CD4-positive, alpha-beta T cell treated with Interleukin-2 at 100 ng/mL for 4 hours (primary cell): ENCODE measurements around the gene CLPSL2.
"Not testable (repeated sequence)": the region's sequence is repeated elsewhere in the genome, so short reads cannot be mapped to it uniquely, and the experiment has no call there.

Source experiments
- DNase-seq: peaks from one replicate; pipeline ENCODE4 v3.0.0-alpha.2; 2020; ENCODE audit warnings: low spot score

Gene CLPSL2, protein sequence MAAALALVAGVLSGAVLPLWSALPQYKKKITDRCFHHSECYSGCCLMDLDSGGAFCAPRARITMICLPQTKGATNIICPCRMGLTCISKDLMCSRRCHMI

DNA sequence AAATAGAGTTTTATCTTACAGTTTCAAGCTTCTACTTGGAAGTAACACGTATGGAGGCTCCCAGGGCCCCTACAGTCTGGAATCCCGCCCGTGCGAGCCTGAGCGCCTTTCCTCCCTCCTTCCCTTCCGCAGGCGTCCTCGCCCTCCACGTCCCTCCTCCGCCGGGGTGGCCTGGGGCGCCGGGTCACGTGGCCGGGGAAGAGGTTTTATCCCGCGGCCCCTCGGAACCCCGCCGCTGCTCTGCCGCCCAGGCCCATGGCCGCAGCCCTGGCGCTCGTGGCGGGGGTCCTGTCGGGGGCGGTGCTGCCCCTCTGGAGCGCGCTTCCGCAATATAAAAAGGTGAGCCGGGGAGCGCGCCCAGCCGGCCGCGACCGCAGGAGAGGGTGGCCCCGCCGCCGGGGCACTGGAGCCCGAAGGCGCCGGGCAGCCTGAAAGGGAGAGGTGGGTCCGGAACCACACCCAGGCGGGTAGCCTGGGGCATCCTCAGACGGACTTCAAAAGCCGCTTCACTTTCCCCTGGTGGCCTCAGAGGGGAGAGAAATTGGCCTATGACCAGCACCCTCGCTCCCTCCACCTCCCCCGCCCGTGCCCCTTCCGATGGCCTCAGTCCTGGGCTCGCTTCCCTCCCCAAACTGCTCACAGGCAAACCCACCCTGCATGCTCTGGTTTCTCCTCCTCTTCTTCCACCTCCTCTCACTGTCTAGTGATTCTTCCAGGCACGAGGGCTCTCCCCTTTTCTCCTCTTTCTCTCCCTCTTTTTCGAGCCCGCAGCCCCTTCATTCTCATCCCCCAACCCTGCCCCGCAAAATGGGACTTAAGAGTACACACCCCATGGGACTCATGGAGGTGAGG, at the start of gene CLPSL2:
CLPSL2 (plus strand) TSS at position 235 of the 852 bp plus-strand sequence; CDS start at position 256, 21 bp downstream.
- DNase-seq, result no peak

DNA sequence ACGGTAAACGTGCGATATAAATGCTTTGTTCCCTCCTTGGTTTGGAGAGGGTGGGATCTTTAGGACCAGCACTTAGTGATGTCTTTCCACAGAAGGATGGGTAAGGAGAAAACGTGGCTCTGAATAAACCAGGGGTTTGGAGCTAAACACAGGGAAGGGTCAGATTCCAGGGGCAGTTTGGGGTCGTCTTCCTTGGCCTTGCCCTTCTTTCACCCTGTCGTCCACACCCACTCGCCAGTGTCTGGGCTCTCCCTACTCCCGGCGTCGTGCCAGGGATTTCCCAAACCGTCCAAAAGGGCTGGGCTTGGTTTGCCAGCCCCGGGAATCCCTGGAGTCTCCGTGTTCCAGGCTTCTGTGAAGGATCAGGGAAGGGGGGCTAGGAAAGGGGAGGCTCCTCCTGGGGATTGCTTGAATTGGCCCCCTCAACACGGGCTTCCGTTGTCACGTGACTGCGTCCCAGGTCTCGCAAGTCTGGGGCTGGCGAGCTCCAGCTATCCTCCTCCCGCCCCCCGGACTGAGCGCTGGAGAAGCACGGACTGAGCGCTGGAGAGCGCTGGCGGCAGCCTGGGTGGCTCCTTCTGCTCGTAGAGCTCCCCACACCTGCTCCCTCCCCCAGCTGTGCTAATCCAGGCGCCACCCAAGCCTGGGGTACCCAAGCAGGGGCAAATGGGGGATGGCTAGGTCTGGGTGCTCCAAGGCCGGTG, 49.0 kb upstream of the CLPSL2 start:
- DNase-seq, result no peak

DNA sequence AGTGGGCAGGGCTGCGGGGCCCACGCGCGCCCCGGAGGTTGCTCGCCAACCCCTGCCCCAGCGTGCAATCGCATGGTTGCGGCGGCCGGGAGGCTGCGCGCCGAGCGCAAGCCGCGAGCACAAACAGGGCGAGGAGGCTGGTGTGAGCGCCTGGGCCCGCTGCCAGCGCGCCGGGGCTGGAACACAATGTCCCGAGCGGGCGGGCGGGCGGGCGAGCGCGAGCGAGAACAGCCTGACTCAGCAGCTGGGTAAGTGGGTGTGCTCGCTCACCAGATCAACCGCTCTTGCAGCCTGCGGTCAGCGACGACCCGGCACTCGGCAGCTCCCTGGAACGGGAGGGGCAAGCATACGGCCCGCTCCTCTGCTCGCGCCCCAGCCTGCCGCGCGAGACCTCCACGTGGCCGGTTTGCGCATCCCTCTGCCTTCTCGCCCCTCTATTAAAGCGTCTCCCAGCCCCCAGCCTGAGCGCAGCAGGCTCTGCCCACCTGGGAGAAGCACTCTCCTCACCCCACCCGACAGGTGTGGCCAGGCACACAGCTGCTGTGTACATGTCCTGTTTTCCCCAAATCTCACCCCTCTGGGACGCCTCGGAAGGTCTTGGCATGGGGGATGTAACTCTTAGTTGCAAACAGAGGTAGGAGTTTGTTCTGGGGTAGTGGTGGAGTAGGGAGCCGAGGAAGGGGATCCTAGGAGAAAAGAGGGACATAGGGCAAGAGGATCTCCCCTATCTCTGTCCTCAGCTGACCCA, 48.3 kb upstream of the CLPSL2 start:
- peak; percentile 91 for DNase-seq

DNA sequence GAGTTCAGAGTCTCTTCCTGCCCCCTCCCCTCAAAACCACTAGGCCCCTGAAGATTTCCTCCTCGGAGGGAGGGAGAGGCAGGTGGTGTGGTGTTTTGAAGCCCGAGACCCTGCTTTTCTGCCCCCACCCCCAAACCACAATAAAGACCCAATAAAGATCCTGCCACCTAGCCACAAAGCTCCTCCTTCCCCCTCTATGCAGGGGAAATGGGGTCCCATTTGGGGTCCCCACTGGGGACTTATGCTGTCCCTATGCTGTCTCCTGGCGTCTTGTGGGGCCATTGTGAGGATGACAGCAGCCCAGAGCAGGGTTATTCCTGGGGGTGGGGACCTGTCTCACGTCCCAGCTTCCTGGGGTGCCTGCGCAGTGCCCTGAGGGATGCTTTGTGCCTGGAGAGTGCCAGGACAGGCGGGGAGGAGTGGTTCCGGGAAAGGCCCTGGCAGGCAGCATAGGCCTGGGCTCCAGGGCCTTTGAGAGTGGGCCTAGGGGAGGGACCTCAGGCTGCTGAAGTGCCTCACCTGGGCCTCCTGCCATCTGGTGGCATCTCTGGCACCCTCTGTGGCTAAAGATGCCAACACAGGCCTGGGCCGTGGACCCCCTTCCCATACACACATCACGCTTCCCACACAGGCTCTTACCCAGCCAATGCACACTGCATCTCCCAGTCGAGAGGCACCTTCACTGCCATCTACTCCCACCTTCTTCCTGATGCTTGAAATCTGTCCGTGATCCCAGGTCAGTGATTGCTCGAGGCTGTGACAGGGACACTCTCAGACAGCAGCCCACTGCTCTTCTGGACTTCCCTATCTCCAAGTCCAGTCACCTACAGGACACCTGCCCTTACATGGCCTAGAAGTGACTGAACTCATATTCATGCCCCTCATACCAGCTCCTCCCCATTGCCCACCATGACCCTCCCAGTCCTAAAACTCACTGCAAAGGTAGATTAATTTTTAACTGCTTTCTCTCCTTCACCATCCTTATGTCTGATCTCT, 47.4 kb upstream of the CLPSL2 start:
- DNase-seq, result peak; percentile 42

DNA sequence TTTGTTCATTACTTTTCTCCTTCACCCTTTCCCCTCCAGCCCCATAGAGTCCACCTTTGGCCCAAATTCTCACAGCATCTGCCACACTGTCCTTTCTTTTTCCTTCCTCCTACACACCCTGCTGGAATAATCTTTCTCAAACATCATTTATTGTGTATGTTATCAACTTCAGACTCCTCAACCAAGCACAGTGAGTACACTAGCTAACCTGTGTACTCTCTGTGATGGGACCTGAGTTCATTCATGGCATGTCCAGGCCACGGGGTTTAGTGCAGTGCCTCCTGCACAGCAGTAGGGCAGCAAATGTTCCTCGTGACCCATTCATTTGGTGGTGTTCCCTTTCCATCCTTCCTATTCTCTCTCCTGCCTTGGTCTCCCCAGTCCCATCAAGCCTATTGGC, 46.7 kb upstream of the CLPSL2 start:
- DNase-seq, result no peak

DNA sequence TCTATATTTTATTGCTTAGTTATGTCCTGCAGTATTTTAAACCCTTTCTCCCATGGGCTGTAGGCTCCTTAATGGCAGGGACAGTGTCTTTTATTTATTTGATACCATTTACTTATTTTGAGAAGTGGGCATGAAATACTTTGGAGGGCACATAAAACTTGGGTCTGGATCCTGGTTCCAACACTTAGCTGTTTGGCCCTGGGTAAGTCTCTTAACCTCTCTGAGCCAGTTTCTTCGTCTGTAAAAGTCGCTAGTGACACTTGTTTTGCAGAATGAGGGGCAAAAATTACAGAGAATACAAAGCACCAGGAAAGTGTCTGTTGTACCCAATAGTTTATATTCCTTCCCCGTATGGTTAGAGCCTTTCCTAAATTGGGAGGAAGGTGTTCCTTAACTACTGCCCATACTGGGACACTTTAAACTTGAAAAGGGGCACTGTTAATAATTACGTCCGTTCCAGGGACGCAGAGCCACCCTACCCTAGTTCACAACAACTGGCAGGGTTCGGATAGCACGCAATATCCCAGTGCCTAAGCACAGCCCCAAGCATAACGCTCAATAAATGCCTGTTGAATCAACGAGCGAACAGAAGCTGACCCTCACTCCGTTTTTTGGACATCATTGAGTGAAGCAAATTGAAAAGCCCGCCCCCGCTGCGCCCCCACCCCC, 45.5 kb upstream of the CLPSL2 start:
- DNase-seq, result no peak

DNA sequence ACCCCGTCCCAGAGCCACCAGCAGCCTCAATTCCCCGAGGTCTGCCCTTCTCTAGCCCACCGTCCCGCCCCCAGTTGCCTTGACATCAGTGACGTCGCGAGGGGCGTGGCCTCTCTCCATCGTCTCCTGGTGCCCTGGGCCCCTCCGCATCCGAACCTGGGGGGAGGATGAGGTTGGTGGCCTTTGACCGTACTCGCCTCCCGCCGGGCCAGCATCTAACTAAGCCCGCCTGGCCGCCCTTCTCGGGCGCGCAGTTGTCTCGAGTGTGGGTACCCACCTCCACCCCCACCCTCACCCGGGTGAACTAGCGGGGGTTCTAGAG, 45.0 kb upstream of the CLPSL2 start:
- peak; percentile 87 for DNase-seq

DNA sequence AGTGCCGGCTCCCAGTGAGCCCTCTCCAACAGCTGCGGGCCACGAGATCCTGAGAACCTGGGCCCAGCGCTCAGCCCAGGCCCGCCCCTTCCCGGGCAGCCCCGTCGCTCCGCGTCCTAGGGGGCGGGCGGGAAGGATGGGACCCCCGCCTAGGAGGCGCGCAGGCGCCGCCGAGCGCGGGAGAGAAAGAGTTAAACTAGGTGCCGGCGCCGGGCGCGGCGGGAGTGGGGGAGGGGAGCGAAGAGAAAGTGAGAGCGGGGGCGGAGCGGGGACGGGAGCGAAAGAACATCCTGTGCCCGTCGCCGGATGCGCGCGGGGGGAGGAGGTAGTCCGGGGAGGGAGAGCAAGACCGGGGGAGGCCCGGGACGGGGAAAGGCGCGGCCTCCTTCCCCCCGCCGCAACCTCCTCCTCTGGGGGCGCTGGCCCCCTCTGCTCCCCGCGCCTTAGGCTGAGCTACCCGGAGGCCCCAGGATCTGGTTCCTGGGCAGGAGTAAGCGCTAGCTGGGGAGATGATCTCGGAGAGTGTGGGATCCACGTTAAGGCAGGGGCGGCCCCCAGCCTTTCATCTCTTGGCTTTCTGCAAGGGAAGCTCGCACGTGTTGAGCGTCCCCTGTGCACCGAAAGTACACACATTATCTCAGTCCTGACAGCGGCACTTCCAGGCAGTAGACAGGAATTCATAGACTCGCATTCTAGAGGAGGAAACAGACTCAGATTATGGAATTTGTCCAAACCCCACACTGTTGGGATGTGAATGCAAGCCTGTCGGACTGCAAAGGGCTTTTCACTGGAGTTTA, 44.5 kb upstream of the CLPSL2 start:
- peak; percentile 91 for DNase-seq

DNA sequence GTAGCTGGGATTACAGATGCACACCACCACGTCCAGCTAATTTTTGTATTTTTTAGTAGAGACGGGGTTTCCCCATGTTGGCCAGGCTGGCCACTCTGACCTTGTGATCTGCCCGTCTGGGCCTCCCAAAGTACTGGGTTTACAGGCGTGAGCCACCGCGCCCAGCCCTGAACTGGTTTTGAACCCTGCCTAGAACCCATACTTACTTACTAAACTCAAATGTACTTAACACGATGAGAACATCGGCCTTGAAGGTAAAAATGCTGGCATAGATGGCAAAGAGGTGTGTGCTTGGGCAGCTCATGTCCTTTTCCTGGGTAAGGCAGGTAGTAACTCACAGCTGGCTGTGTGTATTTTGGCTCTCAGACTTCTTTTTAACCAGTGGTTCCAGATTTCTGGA, 42.8 kb upstream of the CLPSL2 start:
- no peak for DNase-seq

DNA sequence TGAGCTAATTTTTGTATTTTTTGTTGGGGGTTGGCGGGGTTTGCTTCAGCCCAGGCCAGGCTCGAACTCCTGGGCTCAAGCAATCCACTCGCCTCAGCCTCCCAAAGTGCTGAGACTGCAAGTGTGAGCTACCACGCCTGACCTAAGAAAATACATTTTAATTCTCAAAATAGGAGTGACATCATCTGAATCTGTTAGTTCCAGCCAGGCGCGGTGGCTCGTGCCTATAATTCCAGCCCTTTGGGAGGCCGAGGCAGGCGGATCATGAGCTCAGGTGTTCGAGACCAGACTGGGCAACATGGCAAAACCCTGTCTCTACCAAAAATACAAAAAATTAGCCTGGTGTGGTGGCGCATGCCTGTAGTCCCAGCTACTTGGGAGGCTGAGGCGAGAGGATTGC, 42.1 kb upstream of the CLPSL2 start:
- not testable (repeated sequence) for DNase-seq

DNA sequence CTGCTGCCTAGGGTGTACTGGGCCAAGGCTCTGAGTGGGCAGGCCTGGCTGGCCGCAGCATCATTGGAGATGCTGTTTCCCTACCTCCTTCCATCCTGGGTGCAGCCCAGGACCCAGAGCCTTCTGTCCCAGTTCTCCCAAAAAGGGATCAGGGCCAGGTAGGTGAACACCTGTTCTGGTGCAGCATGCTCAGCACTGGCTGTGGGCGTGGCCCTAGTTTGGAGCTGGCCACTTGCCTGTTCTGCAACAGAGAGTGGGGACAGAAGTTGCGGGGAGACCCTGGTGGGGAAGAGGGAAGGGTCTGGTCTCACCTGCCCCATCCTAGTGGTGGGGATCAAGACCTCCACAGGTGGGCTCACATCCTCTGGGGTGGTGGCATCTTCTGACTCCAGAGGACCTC, 40.9 kb upstream of the CLPSL2 start:
- no peak for DNase-seq

DNA sequence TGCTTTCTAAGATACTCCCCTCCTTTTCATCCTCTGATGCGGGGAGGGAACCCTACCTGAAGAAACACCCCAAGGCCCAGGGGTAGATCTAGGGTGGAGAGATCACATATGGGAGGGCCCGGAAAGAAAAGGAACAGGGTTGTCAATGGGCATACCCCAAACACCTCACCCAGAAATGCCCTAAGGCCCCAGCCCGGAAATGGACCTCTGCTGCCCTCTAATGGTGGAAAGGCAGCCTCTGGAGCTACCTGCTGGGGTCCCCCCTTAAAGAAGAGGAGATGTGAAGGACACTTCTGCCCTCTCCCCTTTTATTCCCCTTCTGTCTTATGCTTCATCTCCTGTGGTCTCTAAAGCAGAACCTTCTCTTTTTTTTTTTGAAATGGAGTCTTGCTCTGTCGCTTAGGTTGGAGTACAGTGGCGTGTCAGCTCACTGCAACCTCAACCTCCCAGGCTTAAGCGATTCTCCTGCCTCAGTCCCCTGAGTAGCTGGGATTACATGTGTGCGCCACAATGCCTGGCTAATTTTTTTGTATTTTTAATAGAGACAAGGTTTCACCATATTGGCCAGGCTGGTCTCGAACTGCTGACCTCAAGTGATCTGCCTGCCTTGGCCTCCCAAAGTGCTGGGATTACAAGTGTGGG, 40.0 kb upstream of the CLPSL2 start:
- DNase-seq, result peak; percentile 90

DNA sequence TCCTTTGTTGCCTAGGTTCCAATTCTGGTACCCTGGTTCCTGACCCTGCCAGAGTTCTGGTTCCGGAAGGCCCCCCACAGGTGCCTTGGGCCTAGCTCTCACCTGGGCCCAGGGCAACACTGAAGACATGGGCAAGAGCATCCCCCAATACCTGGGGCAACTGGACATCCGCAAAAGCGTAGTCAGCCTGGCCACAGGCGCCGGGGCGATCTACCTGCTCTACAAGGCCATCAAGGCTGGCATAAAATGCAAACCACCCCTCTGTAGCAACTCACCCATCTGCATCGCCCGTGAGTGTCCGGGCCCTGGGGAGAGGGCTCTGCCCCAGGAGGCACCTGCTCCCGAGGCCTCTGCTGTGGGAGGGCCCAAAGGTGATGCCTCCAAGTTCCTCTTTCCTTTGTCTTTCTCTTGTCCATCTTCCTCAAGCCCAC, 39.4 kb upstream of the CLPSL2 start, which contains the start of gene ARMC12:
ARMC12 (plus strand) TSS at position 51 of the 431 bp plus-strand sequence; CDS start at position 128, 77 bp downstream.
- no peak for DNase-seq

DNA sequence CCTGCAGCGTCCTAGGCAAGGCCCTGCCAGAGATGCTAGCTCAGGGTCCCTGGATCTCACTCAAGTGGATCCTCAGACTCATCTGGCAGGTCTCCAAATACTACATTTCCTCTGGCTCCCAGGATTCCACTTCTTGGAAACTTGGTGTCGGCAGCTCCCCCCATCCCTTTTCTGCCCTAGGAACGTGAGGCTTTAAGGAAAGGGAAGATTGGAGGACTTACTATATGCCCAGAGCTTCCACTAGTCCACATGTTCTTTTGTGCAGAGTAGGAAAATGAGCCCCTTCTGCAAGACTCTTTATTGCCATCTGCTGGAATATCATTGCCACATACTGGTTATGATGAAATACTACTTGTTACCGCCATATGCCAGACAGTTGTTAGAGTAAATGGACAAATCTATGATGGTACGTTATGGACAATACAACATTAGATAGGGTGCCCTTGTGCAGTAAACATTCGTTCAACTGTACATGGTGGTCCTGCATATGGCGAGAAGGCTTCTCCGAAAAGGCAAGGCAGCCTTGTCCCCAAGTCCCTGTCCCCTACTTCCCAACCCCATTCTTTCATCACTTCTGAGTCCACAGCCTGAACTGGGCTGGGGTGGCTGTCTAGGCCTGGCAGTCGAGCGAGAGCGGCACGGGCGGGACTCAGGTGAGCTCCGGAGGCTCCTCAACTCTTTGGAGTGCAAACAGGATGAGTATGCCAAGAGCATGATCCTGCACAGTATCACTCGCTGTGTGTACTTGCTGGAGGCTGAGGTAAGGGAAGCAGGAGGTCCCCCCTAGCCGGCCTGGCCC, 38.8 kb upstream of the CLPSL2 start:
- peak; percentile 79 for DNase-seq

DNA sequence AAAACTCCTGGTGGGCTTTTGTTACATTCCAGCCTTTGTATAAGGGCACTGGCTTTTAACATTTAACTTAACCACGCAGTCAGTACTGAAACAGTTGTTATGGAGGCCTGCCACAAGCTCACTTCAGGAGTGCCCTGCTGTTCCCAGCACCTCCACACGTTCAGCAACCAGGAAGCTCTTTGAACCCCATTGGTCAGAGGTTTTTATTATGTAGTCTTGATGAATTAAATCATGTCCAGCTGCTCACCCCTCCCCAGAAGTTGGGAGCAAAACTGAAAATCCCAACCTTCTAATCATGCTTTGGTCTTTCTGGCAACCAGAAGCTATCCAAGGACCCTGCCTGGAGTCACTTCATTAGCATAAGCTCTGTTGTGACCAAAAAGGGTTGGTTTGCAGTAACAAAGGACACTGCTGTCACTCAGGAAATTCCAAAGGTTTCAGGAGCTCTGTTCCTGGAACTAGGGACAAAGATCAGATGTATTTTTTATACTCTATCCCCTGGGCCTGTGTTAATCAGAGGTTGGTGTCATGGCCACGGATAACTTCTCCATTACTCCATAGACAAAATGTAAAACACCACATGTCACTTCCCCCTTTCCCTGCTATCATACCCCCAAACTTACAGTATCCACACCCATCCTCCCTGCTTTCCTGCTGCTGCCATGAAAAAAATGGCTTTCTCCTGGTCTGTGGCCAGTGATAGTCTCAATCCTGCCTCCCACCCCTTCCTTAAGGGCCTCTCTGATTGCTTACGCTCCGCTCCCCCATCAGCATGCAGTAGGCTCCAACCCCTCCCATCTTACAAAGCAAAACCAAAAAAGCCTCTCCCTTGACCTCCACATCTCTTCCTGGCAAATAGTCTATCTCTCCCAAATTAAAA, 36.5 kb upstream of the CLPSL2 start:
- no peak for DNase-seq

DNA sequence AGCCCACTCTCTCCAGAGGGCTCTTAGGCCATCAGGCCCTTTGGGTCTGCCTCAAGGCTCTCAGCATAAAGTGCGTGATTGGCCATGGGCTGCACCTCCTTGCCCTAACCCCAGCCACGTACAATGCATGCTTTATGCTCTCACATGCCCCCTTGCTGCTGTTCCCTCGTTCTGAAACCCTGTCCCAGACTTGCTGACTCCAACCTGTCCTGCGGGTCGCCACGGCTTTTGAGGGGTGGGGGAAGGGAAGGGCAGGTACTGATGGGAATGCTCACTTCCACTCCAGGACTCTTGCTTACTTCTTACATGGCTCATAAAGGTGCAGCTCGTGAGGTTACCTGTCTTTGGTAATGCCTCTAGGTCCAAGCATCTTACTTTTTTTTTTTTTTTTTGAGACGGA, 33.6 kb upstream of the CLPSL2 start:
- DNase-seq, result no peak

DNA sequence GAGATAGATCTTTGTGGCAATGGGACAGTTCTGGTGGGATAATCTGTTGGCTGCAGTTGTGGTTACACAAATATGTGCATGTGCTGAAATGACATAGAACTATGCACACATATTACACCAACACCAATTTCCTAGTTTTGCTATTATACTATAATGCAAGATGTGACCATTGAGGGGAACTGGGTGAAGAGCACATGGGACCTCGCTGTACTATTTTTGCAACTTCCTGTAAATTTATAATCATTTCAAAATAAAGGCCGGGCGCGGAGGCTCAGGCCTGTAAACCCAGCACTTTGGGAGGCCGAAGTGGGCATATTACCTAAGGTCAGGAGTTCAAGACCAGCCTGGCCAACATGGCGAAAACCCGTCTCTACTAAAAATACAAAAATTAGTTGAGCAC, 30.9 kb upstream of the CLPSL2 start:
- no peak for DNase-seq
